IMR-90 (cell line): ENCODE results near the gene NRIP1.

ENCODE experiments used
- CTCF ChIP-seq: conservative IDR thresholded peaks from 2 replicates; pipeline ENCODE4 v1.5.1; 2012; ENCODE audit warnings: mild to moderate bottlenecking, low read depth, low read length, improper control_type of control experiment
- POLR2A ChIP-seq: IDR thresholded peaks from 2 replicates; pipeline ENCODE4 v1.6.1; 2012; ENCODE audit warnings: mild to moderate bottlenecking, low read depth, low read length
- SMC3 ChIP-seq: fragments of 150-350 bp; IDR thresholded peaks from 2 replicates; pipeline ENCODE4 v1.6.1; 2016; ENCODE audit warnings: low read depth, mild to moderate bottlenecking, antibody characterized with exemption, low read length, moderate library complexity

GRCh38 chr21:15054606-15055239 lies 10.1 kb downstream of the NRIP1 start:
- TF ChIP-seq CTCF (no peak), POLR2A (no peak), SMC3 (no peak)
